Body of pancreas (tissue), 4 donors: ENCODE results near the gene TNIP2.

Source experiments
- CTCF ChIP-seq, 7 experiments: fragments of 450-650 bp in 4 of 7; fragments of 200-600 bp in 3 of 7; sonication (generic) in 3 of 7; IDR thresholded peaks; one replicate each; pipeline ENCODE4 v1.5.1; 2016 to 2019; ENCODE audit warnings: antibody characterized with exemption in 7 of 7
- POLR2A ChIP-seq, 3 donors: fragments of 450-650 bp; IDR thresholded peaks; one replicate each; pipeline ENCODE4 v1.6.1; 2016; ENCODE audit warnings: antibody characterized with exemption in 3 of 3, mild to moderate bottlenecking in 2 of 3

GRCh38 chr4:2741626-2742025 is 14.5 kb downstream of the TNIP2 start:
- no peak for TF ChIP-seq CTCF (IDR thresholded peaks at IDR 0.05)
- TF ChIP-seq POLR2A (IDR thresholded peaks at IDR 0.05), result no peak
